Tibial nerve (tissue), 4 donors: Measurements from ENCODE around the gene MLXIPL.

ENCODE experiments used
- CTCF ChIP-seq, 5 experiments: fragments of 200-600 bp in 3 of 5; fragments of 450-650 bp in 2 of 5; sonication (generic) in 3 of 5; IDR thresholded peaks; one replicate each; pipeline ENCODE4 v1.5.1; 2016 to 2019; ENCODE audit warnings: antibody characterized with exemption in 5 of 5, mild to moderate bottlenecking in 3 of 5, moderate library complexity in 2 of 5
- EP300 ChIP-seq, 2 donors: sonication (generic); formaldehyde crosslinking; IDR thresholded peaks; one replicate each; pipeline ENCODE4 v1.6.1; 2017; ENCODE audit warnings: antibody characterized with exemption in 2 of 2, mild to moderate bottlenecking in 1 of 2
- POLR2A ChIP-seq, 2 donors: fragments of 450-650 bp; IDR thresholded peaks; one replicate each; pipeline ENCODE4 v1.6.1; 2017; ENCODE audit warnings: antibody characterized with exemption in 2 of 2, mild to moderate bottlenecking in 2 of 2, moderate library complexity in 2 of 2

DNA sequence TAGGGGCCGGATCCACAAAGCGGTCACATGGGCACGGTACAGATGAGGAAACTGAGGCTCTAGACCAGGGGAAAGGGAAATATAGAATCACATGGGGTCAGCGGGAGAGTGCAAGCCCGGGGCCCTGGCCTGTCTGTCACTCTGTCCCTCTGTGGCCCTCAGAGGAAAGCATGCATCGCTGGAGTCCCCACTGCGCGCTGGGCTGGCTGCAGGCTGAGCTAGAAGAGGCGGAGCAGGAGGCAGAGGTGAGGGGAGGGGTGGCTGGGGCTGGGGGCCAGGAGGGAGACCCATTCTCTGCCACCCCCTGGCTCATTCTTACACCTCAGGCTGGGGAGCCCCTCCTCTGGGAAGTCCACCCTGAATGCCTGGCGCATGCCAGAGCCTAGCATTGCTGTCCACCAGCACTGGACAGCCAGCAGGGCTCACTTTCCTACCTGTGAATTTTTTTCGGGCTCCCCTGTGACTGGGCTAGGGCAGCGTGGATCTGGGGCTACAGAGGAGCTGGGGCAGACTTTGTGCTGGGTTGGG lies 45.6 kb upstream of the MLXIPL start:
- no peak for TF ChIP-seq CTCF (IDR thresholded peaks at IDR 0.05)
- no peak for TF ChIP-seq EP300 (IDR thresholded peaks at IDR 0.05)
- TF ChIP-seq POLR2A (IDR thresholded peaks at IDR 0.05), result no peak
